ENCODE measurements around the gene JUND.

DNA sequence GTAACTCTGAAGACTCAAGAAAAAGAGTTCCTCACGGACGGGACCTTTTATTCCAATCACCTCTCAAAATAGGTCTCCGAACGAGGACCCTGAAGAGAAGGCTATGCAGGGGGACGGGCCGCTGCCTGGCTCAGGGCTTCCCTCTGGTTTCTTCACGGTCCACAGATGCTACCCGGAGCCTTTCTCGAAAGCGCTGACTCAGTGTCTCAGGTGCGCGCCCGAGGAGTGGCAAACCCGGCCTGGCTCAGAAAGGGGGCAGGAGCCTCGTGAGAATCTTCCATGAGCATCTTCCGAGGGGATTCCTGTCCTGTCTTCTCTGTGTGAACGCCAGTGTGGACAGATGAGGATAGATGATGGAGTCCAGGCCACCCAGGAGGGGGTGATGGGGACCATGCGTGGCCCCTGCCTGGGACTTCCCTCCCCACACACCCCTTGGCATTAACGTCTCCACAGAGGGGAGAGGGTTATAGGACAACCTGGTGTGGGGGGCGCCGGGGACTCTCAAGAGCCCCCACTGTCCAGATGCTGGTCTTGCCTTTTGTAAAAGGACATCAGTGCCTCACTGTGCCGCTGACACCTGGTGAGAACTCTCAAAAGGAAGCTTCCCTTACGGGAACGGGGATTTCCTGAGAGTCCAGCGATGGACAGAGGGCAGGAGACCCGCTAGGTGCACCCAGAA, 24.9 kb upstream of the JUND start:
- TF ChIP-seq, protein P1, sequence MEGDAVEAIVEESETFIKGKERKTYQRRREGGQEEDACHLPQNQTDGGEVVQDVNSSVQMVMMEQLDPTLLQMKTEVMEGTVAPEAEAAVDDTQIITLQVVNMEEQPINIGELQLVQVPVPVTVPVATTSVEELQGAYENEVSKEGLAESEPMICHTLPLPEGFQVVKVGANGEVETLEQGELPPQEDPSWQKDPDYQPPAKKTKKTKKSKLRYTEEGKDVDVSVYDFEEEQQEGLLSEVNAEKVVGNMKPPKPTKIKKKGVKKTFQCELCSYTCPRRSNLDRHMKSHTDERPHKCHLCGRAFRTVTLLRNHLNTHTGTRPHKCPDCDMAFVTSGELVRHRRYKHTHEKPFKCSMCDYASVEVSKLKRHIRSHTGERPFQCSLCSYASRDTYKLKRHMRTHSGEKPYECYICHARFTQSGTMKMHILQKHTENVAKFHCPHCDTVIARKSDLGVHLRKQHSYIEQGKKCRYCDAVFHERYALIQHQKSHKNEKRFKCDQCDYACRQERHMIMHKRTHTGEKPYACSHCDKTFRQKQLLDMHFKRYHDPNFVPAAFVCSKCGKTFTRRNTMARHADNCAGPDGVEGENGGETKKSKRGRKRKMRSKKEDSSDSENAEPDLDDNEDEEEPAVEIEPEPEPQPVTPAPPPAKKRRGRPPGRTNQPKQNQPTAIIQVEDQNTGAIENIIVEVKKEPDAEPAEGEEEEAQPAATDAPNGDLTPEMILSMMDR (IDR thresholded peaks at IDR 0.05; ENCODE audit: low read depth, low read length), result no peak
- TF ChIP-seq POLR2A (IDR thresholded peaks at IDR 0.05; ENCODE audit: extremely low read depth, insufficient read length) (no peak), MYC (IDR thresholded peaks at IDR 0.05; ENCODE audit: low read depth, low read length) (no peak)

All from NB4 (cell line).